HG03432 (cell line): ENCODE results near the gene CAPNS1.
"Not testable (repeated sequence)": the region's sequence is repeated elsewhere in the genome, so short reads cannot be mapped to it uniquely, and the experiment has no call there.

Experiments
- ATAC-seq: cut with Tn5 transposase; IDR thresholded peaks from one replicate; pipeline ENCODE4 v1.9.1; 2021; ENCODE audit warnings: mild to moderate bottlenecking, moderate library complexity; ENCODE audit not compliant: unreplicated experiment

The CAPNS1 gene

GRCh38 chr19:36113894-36114720 lies 25.8 kb upstream of the CAPNS1 start:
- peak; percentile 3 for ATAC-seq

- ATAC-seq, result peak; percentile 79
These were observed 25.0 kb upstream of the CAPNS1 start, which contains the start of gene POLR2I for GRCh38 chr19:36114721-36115452. POLR2I (minus strand) TSS chr19:36114875; CDS start chr19:36114856, 19 bp downstream.

DNA sequence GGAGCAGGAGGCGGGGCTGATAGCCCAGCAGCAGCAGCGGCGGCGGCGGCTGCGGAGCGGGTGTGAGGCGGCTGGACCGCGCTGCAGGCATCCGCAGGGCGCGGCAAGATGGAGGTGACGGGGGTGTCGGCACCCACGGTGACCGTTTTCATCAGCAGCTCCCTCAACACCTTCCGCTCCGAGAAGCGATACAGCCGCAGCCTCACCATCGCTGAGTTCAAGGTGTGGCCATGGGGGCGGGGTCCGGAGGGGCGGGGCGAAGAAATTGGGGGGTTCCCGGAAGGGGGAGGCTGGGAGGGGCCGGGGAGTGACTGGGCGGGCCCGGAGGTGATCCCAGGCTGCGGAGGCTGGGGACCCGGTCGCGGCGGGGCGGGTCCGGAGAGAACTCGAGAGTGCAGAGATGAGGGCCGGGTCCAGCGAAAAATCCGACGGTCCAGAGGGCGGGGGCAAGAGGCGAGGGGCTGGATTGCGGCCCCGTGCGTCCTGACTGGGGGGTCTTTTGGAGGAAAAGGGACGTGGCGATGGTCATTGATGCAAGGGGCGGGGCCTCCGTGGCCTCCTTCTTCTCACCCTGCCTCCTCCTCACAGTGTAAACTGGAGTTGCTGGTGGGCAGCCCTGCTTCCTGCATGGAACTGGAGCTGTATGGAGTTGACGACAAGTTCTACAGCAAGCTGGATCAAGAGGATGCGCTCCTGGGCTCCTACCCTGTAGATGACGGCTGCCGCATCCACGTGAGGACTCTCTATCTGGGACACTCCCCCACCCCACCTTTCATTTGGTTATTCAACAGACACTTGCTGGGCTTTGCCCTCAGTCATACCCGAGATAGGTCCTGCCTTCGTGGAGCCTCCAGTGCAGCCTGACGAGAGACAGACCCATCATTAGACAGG lies 24.2 kb upstream of the CAPNS1 start, which contains the start of gene TBCB:
TSS of gene TBCB (plus strand) at position 16 of the 891 bp plus-strand sequence. CDS start at position 109, 93 bp downstream.
- peak; percentile 36 for ATAC-seq

DNA sequence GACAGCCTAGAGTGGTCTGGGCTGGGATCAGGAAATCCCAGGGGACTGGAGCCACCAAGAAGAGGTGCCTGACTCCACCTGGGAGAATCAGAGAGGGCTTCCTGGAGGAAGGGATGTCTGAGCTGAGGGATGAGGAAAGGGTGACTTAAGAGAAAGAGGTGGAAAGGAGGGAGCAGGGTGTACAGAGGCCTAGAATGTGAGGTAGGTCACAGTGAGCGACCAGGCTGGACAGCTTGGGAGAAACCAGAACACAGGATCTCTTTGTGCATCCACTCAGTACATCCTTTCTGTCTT lies 23.6 kb upstream of the CAPNS1 start:
- no peak for ATAC-seq

- ATAC-seq, result no peak
These were observed 19.5 kb upstream of the CAPNS1 start for GRCh38 chr19:36120092-36120983.

DNA sequence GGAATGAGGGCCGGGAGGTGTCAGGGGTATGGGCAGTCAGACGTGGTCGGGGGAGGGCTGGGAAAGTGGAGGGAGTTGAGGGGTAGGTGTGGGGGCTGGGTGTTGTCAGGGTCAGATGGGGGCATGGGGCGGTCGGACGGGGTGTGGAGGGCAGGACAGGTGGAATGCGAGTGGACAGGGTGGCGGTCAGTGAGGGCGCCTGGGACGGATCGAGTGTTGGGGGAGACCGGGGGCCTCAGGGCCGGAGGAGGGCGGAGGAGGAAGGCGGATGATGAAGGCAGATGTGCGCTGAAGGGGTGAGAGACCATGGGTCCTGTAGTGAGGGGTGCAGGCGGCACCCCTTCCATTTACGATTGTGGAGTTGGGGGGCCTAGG lies 18.9 kb upstream of the CAPNS1 start:
- no peak for ATAC-seq

DNA sequence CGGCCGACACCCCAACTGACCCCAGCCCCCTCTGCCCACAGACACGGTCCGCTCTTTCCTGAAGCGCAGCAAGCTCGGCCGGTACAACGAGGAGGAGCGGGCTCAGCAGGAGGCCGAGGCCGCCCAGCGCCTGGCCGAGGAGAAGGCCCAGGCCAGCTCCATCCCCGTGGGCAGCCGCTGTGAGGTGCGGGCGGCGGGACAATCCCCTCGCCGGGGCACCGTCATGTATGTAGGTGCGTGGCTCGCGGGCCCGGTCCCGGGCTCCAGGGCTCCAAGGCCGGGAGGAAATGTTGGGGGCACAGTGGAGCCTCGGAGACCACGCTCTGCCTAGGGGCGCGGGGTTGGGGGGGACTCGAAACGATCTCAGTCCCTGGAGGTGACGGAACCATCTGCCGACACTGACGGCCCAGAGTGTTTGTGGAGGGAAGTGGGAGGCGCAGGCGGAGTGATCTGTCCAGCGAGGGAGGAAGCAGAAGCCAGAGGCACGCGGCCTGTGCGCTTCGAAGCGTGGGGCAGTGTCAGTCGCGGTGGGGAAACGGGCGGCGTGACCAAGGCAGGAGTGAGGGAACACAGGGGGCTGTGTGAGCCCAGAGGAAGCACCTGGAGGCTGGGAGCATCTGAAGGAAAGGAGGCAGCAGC lies 18.3 kb upstream of the CAPNS1 start:
- ATAC-seq, result no peak

DNA sequence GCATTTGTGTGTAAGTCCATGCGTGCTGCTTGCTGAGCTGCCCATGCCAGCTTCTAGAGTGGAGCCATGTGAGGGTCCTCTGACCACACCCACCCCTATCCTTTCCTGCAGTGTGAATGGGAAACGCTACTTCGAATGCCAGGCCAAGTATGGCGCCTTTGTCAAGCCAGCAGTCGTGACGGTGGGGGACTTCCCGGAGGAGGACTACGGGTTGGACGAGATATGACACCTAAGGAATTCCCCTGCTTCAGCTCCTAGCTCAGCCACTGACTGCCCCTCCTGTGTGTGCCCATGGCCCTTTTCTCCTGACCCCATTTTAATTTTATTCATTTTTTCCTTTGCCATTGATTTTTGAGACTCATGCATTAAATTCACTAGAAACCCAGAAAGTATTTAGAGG lies 14.3 kb upstream of the CAPNS1 start:
- ATAC-seq, result no peak

DNA sequence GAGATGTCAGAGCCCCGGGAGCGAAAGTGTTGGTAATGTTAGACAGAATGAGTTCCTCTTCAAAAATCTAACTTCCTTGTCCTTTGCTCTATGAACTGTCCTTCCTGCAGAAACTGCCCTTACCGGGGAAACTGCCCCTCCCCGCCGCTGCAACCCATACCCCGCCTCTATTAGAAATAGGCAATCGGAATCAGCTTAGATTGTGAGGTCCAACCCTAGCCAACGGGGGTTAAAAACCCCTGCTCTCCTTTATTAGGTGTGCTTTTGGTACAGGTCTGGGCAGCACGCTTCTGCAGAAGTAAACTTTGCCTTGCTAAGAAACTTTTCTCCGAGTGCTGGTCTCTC lies 11.5 kb upstream of the CAPNS1 start:
- no peak for ATAC-seq

GRCh38 chr19:36131221-36131620 lies 8.6 kb upstream of the CAPNS1 start:
- not testable (repeated sequence) for ATAC-seq

- not testable (repeated sequence) for ATAC-seq
These were observed 5.0 kb upstream of the CAPNS1 start for GRCh38 chr19:36134867-36135266.

- no peak for ATAC-seq
These were observed 2.7 kb upstream of the CAPNS1 start for GRCh38 chr19:36136964-36137686.

DNA sequence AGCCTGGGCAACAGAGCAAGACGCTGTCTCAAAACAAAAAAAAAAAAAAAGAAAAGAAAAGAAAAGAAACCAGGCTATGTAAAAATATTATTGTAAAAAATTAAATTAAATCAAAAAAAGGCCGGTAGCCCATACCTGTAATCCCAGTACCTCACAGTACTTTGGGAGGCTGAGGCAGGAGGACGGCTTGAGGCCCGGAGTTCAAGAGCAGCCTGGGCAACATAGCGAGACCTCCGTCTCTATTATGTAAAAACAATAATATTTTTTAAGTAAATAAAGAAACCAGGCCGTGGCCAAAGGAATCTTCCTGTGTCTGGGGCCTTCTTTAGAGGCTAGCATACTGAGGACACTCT lies 770 bp upstream of the CAPNS1 start:
- no peak for ATAC-seq

GRCh38 chr19:36140304-36141038 lies 605 bp downstream of the CAPNS1 start:
- ATAC-seq, result peak; percentile 9

- peak; percentile 52 for ATAC-seq
These were observed 1.4 kb downstream of the CAPNS1 start for GRCh38 chr19:36141039-36141927.

DNA sequence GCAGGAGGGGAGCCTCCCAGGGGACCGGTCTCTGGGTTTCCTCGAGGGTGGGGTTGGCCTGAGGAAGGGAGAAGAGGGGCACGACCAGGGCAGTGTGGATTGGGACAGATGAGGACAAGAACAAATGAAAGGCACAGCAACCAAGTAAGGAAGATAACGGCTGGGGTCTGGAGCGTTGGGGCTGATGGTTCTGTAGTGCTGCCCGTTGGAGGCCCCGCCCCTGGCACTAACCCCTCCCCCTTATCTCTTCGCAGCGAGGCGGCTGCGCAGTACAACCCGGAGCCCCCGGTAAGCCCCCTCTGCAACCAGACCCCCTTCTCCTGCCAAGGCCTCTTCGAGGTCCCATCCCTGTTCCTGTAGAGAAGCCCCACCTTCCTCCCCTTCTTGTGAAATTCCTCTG lies 2.2 kb downstream of the CAPNS1 start:
- ATAC-seq, result no peak

DNA sequence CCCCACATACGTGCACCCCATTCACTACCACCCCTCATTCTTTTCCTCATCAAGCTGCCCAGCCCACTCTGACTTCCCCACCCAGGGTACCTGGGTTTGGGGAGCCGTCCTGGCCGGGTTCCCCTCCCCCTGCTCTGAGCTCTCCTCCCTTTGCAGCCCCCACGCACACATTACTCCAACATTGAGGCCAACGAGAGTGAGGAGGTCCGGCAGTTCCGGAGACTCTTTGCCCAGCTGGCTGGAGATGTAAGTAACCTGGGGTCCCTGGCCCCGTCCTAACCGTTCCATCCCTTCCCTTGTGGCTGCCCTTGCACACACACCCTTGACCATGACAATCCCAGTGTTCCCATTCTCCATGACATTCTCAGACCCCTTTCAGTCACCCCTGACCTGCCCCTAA lies 2.6 kb downstream of the CAPNS1 start:
- no peak for ATAC-seq

DNA sequence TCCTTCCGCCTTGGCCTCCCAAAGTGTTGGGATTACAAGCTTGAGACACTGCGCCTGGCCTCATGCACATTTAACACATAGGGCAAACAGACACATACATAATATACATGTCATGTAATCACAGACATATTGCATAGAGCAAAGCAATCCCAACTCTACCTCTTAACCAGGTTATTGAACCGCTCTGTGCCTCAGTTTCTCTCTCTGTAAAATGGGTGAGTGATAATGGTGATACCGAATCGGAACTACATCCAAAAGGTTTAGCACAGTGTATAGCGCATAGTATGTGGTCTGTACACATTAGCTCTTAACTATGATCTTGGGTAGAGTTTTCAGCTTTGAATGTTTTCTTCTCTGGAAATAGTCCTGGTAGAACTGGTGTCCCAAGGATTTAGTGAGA lies 4.8 kb downstream of the CAPNS1 start:
- no peak for ATAC-seq
